Hepatocyte (in vitro differentiated cells): ENCODE data around the gene AUTS2.

Experiments
- EZH2phosphoT487 ChIP-seq: fragments of 200-600 bp; sonication (generic); IDR thresholded peaks from one replicate; pipeline ENCODE4 v1.6.1; 2018; ENCODE audit warnings: antibody characterized with exemption, mild to moderate bottlenecking, low read depth, moderate library complexity; ENCODE audit not compliant: unreplicated experiment, severe bottlenecking
- TF ChIP-seq, protein P1 (sequence below): fragments of 200-600 bp; sonication (generic); IDR thresholded peaks from 2 replicates; pipeline ENCODE4 v1.5.1; 2016; ENCODE audit warnings: antibody characterized with exemption, mild to moderate bottlenecking; ENCODE audit not compliant: poor library complexity

DNA sequence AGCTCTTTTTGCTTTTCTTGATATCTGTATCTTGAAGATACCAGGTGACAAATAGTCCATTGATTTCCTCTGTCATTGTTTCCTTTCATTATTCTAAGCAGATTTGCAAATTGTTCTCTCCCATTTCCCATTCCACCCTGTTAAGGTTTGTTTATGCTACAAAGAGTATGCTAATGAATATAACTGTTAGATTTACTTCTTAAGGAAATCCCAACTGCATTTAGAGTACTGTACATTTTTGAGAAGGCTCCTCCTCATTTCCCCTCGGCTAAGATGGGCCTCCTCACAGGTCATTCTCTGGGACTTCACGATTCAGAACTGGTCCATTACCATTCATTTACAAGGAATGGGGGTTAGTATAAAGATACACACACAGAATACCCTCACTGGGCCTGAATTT is 15.6 kb downstream of the AUTS2 start:
- TF ChIP-seq, protein P1, sequence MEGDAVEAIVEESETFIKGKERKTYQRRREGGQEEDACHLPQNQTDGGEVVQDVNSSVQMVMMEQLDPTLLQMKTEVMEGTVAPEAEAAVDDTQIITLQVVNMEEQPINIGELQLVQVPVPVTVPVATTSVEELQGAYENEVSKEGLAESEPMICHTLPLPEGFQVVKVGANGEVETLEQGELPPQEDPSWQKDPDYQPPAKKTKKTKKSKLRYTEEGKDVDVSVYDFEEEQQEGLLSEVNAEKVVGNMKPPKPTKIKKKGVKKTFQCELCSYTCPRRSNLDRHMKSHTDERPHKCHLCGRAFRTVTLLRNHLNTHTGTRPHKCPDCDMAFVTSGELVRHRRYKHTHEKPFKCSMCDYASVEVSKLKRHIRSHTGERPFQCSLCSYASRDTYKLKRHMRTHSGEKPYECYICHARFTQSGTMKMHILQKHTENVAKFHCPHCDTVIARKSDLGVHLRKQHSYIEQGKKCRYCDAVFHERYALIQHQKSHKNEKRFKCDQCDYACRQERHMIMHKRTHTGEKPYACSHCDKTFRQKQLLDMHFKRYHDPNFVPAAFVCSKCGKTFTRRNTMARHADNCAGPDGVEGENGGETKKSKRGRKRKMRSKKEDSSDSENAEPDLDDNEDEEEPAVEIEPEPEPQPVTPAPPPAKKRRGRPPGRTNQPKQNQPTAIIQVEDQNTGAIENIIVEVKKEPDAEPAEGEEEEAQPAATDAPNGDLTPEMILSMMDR: no peak
- no peak for TF ChIP-seq EZH2phosphoT487
